ENCODE results near the gene MOB3B. TPM values are rescaled to one million over a fixed set of nuclear protein-coding genes. Genes with fewer than 3 reads are reported as not detected.

MOB3B gene
- total RNA-seq, 1 donor from 2014 or later = 3.8 TPM

- no peak overlapping the region for H3K27ac Mint-ChIP-seq (ENCODE audit: unreplicated experiment)
- no peak for TF ChIP-seq CTCF (IDR thresholded peaks at IDR 0.05)
- H3K27me3 Mint-ChIP-seq (ENCODE audit: low read depth) = peaks cover 4% of the 10 kb centered on the region
- no peak for DNase-seq (ENCODE audit: low spot score)
- H3K9me3 Mint-ChIP-seq (ENCODE audit: low read depth) = no peaks in the 10 kb centered on the region
- H3K4me3 Mint-ChIP-seq (ENCODE audit: unreplicated experiment) = no peak overlapping the region
- H3K36me3 Mint-ChIP-seq (ENCODE audit: low read depth) = peaks cover 4% of the 10 kb centered on the region
- peaks cover 13% of the 10 kb centered on the region for H3K4me1 Mint-ChIP-seq (ENCODE audit: low read depth)
These were observed 98.7 kb downstream of the MOB3B start for GRCh38 chr9:27430750-27431535.

GRCh38 chr9:27429917-27430316 lies 99.7 kb downstream of the MOB3B start:
- no peak for DNase-seq (ENCODE audit: low spot score)
- Mint-ChIP-seq H3K4me3 (ENCODE audit: unreplicated experiment) (no peak overlapping the region), H3K36me3 (ENCODE audit: low read depth) (peaks cover 2% of the 10 kb centered on the region), H3K4me1 (ENCODE audit: low read depth) (peaks cover 13% of the 10 kb centered on the region), H3K27me3 (ENCODE audit: low read depth) (peaks cover 4% of the 10 kb centered on the region), H3K27ac (ENCODE audit: unreplicated experiment) (no peak overlapping the region), H3K9me3 (ENCODE audit: low read depth) (no peaks in the 10 kb centered on the region)
- TF ChIP-seq CTCF (IDR thresholded peaks at IDR 0.05) = no peak

- Mint-ChIP-seq H3K9me3 (ENCODE audit: low read depth) (no peaks in the 10 kb centered on the region), H3K27me3 (ENCODE audit: low read depth) (peaks cover 4% of the 10 kb centered on the region), H3K27ac (ENCODE audit: unreplicated experiment) (no peak overlapping the region), H3K4me1 (ENCODE audit: low read depth) (peaks cover 13% of the 10 kb centered on the region), H3K4me3 (ENCODE audit: unreplicated experiment) (no peak overlapping the region), H3K36me3 (ENCODE audit: low read depth) (no peaks in the 10 kb centered on the region)
- TF ChIP-seq CTCF (IDR thresholded peaks at IDR 0.05) = no peak
- DNase-seq (ENCODE audit: low spot score) = no peak
These were observed 100.2 kb downstream of the MOB3B start for GRCh38 chr9:27429436-27429835.

GRCh38 chr9:27428551-27428950 lies 101.1 kb downstream of the MOB3B start:
- H3K27me3 Mint-ChIP-seq (ENCODE audit: low read depth) = no peaks in the 10 kb centered on the region
- DNase-seq (ENCODE audit: low spot score) = no peak
- peaks cover 13% of the 10 kb centered on the region for H3K4me1 Mint-ChIP-seq (ENCODE audit: low read depth)
- H3K27ac Mint-ChIP-seq (ENCODE audit: unreplicated experiment) = no peak overlapping the region
- no peak overlapping the region for H3K4me3 Mint-ChIP-seq (ENCODE audit: unreplicated experiment)
- no peak for TF ChIP-seq CTCF (IDR thresholded peaks at IDR 0.05)
- H3K36me3 Mint-ChIP-seq (ENCODE audit: low read depth) = no peaks in the 10 kb centered on the region
- no peaks in the 10 kb centered on the region for H3K9me3 Mint-ChIP-seq (ENCODE audit: low read depth)

- Mint-ChIP-seq H3K4me1 (ENCODE audit: low read depth) (peaks cover 13% of the 10 kb centered on the region), H3K4me3 (ENCODE audit: unreplicated experiment) (no peak overlapping the region), H3K27ac (ENCODE audit: unreplicated experiment) (no peak overlapping the region), H3K9me3 (ENCODE audit: low read depth) (no peaks in the 10 kb centered on the region), H3K36me3 (ENCODE audit: low read depth) (no peaks in the 10 kb centered on the region), H3K27me3 (ENCODE audit: low read depth) (no peaks in the 10 kb centered on the region)
- TF ChIP-seq CTCF (IDR thresholded peaks at IDR 0.05) = no peak
- no peak for DNase-seq (ENCODE audit: low spot score)
These were observed 102.4 kb downstream of the MOB3B start for GRCh38 chr9:27427272-27427643.

All from chondrocyte (in vitro differentiated cells).